ENCODE data around the gene RASAL2. TPM values are rescaled to one million over a fixed set of nuclear protein-coding genes. Genes with fewer than 3 reads are reported as not detected.

RASAL2 gene
- 10 to 100 TPM; 31.8 to 48.3 (median 37.8) TPM for total RNA-seq

DNA sequence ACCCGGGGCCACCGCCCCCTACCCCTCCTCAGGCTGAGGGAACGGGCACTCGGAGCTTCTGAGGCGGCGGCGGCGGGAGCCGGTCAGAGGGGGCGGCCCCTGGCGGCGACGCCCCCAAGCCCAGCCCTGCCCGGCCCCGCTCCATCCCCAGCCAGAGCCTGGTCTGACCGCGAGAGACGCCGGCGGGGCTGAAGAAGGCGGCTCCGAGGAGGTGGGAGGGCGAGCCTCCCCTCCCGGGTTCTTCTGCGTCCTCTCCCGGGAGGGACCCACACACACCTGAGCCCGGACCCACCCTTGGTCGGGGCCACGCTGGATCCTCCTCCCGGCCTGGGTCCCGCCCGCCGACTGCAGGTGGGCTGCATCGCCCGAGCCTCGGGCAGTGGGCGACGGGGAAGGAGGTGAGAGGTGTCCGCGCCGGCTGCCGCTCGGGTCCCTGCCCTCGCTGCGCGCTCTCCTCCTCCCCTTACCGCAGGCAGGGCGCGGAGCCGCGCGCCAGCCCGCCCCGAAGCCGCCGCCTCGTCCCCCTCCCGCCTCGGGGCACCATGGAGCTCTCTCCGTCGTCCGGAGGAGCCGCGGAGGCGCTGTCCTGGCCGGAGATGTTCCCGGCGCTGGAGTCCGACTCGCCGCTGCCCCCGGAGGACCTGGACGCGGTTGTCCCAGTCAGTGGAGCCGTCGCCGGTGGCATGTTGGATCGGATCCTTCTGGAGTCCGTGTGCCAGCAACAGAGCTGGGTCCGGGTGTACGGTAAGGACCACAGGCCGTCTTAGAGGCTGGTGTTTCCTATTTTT, at the start of gene RASAL2:
Gene RASAL2 (plus strand): TSS at position 154 of the 788 bp plus-strand sequence. CDS start 389 bp downstream, at position 543.
- Histone ChIP-seq H3K4me3 (peak within 1 kb of the TSS; percentile 98), H3K36me3 (no peaks in the 10 kb centered on the region), H3K27me3 (no peaks in the 10 kb centered on the region), H3K9me3 (no peaks in the 10 kb centered on the region), H3K27ac (peak within 1 kb of the TSS; percentile 91), H3K4me1 (peaks cover 46% of the 10 kb centered on the region)
- WGBS, result under 1% methylated on average over 25 of the region's 82 CpGs
- TF ChIP-seq POLR2AphosphoS5 (IDR thresholded peaks at IDR 0.05) (no peak), EP300 (IDR thresholded peaks at IDR 0.05) (no peak), POLR2A (IDR thresholded peaks at IDR 0.05) (no peak)
- TF ChIP-seq, protein P1, sequence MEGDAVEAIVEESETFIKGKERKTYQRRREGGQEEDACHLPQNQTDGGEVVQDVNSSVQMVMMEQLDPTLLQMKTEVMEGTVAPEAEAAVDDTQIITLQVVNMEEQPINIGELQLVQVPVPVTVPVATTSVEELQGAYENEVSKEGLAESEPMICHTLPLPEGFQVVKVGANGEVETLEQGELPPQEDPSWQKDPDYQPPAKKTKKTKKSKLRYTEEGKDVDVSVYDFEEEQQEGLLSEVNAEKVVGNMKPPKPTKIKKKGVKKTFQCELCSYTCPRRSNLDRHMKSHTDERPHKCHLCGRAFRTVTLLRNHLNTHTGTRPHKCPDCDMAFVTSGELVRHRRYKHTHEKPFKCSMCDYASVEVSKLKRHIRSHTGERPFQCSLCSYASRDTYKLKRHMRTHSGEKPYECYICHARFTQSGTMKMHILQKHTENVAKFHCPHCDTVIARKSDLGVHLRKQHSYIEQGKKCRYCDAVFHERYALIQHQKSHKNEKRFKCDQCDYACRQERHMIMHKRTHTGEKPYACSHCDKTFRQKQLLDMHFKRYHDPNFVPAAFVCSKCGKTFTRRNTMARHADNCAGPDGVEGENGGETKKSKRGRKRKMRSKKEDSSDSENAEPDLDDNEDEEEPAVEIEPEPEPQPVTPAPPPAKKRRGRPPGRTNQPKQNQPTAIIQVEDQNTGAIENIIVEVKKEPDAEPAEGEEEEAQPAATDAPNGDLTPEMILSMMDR (IDR thresholded peaks at IDR 0.05), result no peak
- peak; percentile 81 to 85 for DNase-seq (ENCODE audit: low spot score in 2 of 2)

DNA sequence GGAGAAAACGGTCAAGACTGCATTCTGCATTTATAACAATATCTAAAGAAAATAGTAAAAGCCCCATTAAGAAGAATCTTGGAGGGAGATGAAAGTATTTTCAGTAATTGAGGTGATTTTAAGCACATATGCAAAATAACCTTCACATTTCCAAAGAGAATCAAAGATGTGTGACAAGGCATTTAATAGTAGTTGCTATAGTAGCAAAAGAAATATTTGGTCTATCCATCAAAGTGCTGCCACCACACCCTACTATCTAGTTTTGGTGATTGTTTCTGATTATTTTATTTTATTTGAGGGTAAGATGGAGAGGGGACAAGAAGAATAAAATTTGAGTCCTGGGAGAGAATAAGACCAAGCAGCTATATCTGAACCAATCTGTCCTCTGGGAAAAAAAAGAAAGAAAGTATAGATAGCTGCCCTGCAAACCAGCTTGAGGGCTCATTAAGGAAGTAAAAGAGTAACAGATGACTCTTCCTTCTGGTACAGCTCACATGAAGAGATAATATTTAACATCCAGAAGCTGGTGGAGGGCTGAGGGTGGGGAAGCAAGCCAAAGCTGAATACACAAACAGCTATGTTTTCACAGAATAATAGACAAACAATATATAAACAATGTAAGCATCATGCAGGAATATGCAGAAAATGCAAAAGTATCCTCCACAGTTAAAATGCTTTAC, 47.2 kb upstream of the RASAL2 start:
- H3K9me3 ChIP-seq, result no peaks in the 10 kb centered on the region
- H3K4me1 ChIP-seq, result peaks cover 13% of the 10 kb centered on the region
- H3K27ac ChIP-seq, result no peak overlapping the region
- no peak for TF ChIP-seq EP300 (IDR thresholded peaks at IDR 0.05)
- TF ChIP-seq POLR2AphosphoS5 (IDR thresholded peaks at IDR 0.05), result no peak
- TF ChIP-seq POLR2A (IDR thresholded peaks at IDR 0.05), result no peak
- TF ChIP-seq, protein P1 (IDR thresholded peaks at IDR 0.05), result no peak
- H3K36me3 ChIP-seq, result no peaks in the 10 kb centered on the region
- no peak for DNase-seq (ENCODE audit: low spot score in 2 of 2)
- H3K4me3 ChIP-seq, result no peak overlapping the region
- H3K27me3 ChIP-seq, result no peaks in the 10 kb centered on the region
- WGBS, result 33% methylated on average over 1 of the region's 1 CpG

DNA sequence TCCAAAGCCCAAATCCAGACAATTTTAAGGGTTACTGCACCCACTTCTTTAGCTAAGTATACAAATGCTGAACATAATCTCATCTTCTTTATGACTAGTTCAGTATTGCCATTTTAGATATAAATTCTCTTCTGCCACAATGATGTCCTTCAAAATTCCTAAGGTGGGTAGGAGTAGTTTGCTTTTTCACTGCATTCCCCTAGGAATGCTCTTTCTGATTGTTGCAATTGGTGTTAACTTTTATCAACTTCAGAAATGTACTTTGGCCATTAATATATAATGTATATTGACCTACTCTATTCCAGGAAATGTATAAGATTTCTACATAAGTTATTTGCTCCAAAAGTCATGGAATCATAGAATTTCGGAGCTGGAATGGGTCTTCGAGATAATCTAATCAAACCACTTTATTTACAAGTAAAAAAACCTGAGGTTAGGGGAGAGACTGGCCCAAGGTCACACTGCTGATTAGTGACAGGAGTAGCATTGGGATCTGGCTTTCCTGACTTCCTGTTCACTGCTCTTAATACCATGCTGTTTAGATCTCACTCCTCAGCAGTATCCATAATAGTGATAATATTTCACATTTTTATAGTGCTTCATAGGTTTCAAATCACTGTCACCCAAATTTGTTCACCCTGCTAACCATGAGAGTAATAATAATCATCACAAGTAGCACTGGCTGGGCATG, 46.4 kb upstream of the RASAL2 start:
- 79% methylated on average over 2 of the region's 2 CpGs for WGBS
- Histone ChIP-seq H3K4me1 (peaks cover 13% of the 10 kb centered on the region), H3K9me3 (no peaks in the 10 kb centered on the region), H3K27me3 (no peaks in the 10 kb centered on the region), H3K36me3 (no peaks in the 10 kb centered on the region), H3K27ac (peak overlapping the region; percentile 62), H3K4me3 (no peak overlapping the region)
- TF ChIP-seq POLR2A (IDR thresholded peaks at IDR 0.05) (no peak), EP300 (IDR thresholded peaks at IDR 0.05) (no peak), POLR2AphosphoS5 (IDR thresholded peaks at IDR 0.05) (no peak)
- TF ChIP-seq, protein P1 (IDR thresholded peaks at IDR 0.05), result no peak
- no peak for DNase-seq (ENCODE audit: low spot score in 2 of 2)

DNA sequence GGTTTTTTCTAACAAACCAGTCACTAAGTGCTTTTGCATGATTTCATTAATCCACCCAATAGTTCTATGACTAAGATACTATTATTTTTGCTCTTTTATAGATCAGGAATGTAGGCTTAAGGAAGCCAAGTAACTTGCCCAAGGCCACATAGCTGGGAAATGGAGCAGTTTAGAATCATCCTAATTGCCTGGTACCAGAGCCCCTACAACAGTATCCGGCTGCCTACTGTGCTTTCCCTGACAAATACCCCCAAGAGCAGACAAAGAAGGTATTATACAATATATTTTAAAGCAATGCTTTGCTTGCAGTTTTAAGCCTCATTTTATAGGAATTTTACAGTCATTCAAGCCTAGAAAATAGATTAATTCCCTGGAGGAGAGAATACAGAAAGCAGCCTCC, 45.5 kb upstream of the RASAL2 start:
- Histone ChIP-seq H3K4me1 (peaks cover 13% of the 10 kb centered on the region), H3K27ac (peak overlapping the region; percentile 62), H3K27me3 (no peaks in the 10 kb centered on the region), H3K36me3 (no peaks in the 10 kb centered on the region), H3K9me3 (no peaks in the 10 kb centered on the region), H3K4me3 (no peak overlapping the region)
- DNase-seq (ENCODE audit: low spot score in 2 of 2), result no peak
- TF ChIP-seq POLR2AphosphoS5 (IDR thresholded peaks at IDR 0.05) (no peak), EP300 (IDR thresholded peaks at IDR 0.05) (no peak), POLR2A (IDR thresholded peaks at IDR 0.05) (no peak)
- TF ChIP-seq, protein P1 (IDR thresholded peaks at IDR 0.05), result no peak
- 65% methylated on average over 1 of the region's 1 CpG for WGBS

DNA sequence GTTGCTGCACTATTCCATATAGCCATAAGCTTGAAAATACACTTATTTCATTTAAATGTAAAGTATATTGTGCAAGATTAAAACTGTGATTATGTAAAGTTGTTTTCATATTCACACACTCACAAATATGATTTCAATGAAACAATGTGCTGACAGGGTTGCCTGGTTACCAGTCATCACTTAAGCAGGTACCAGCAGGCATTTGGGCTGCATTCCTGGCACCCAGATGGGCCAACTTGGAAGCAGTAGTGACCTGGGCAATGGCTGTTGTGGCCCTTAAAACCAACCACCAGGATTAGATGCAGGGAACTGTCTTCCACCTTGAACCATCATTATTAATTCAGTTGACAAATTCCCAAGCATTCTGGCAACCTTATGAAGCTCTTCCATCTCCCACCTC, 45.0 kb upstream of the RASAL2 start:
- no peaks in the 10 kb centered on the region for H3K9me3 ChIP-seq

More for the DNA sequence above, 45.0 kb upstream of the RASAL2 start:
- Histone ChIP-seq H3K4me1 (peaks cover 13% of the 10 kb centered on the region), H3K4me3 (no peak overlapping the region), H3K27me3 (no peaks in the 10 kb centered on the region), H3K36me3 (no peaks in the 10 kb centered on the region), H3K27ac (peak overlapping the region; percentile 62)
- DNase-seq (ENCODE audit: low spot score in 2 of 2), result no peak
- TF ChIP-seq POLR2A (IDR thresholded peaks at IDR 0.05) (no peak), POLR2AphosphoS5 (IDR thresholded peaks at IDR 0.05) (no peak), EP300 (IDR thresholded peaks at IDR 0.05) (no peak)
- TF ChIP-seq, protein P1 (IDR thresholded peaks at IDR 0.05), result no peak

Measured in suprapubic skin (tissue), 4 donors.